OCI-LY3 (cell line): ENCODE data around the gene BLMH.

ENCODE experiments used
- H2AFZ ChIP-seq: fragments of 200-600, 300-600 bp; shearing (Covaris generic); 2 replicates; pipeline ENCODE4 v1.6.0; 2014; ENCODE audit warnings: antibody characterized with exemption, low read depth, low read length
- H3K27ac ChIP-seq: fragments of 200-600, 300-600 bp; sonication (generic); 2 replicates; pipeline ENCODE4 v1.5.1; 2014; ENCODE audit warnings: mild to moderate bottlenecking, low read length, moderate library complexity, mixed read lengths
- H3K27me3 ChIP-seq: fragments of 200-600, 300-600 bp; sonication (generic); 2 replicates; pipeline ENCODE4 v1.6.1; 2014; ENCODE audit warnings: low read depth, low read length, mixed read lengths
- H3K36me3 ChIP-seq: fragments of 200-600, 300-600 bp; sonication (generic); replicated peaks from 2 replicates; pipeline ENCODE3; 2014; ENCODE audit warnings: low read depth, low read length, mixed read lengths
- H3K4me1 ChIP-seq: fragments of 300-600, 200-600 bp; sonication (generic); 2 replicates; pipeline ENCODE4 v1.6.1; 2014; ENCODE audit warnings: low read length, mixed read lengths
- H3K4me2 ChIP-seq: fragments of 200-600, 300-600 bp; sonication (generic); 2 replicates; pipeline ENCODE4 v1.6.1; 2014; ENCODE audit warnings: low read length, mixed read lengths
- H3K4me3 ChIP-seq: fragments of 300-600, 200-600 bp; sonication (generic); 2 replicates; pipeline ENCODE4 v1.5.1; 2014; ENCODE audit warnings: antibody characterized with exemption, mild to moderate bottlenecking, low read length, moderate library complexity
- H3K79me2 ChIP-seq: fragments of 300-600, 200-600 bp; shearing (Covaris generic); 2 replicates; pipeline ENCODE4 v1.6.1; 2014; ENCODE audit warnings: mild to moderate bottlenecking, low read length, mixed read lengths
- H3K9ac ChIP-seq: fragments of 300-600, 200-600 bp; shearing (Covaris generic); 2 replicates; pipeline ENCODE4 v1.6.0; 2014; ENCODE audit warnings: mild to moderate bottlenecking, low read length, moderate library complexity
- H3K9me3 ChIP-seq: fragments of 200-600, 300-600 bp; shearing (Covaris generic); 2 replicates; pipeline ENCODE4 v1.6.1; 2014; ENCODE audit warnings: low read length, mixed read lengths; ENCODE audit not compliant: insufficient read depth
- H4K20me1 ChIP-seq: fragments of 200-600, 300-600 bp; sonication (generic); 2 replicates; pipeline ENCODE4 v1.6.1; 2016; ENCODE audit warnings: low read length, mixed read lengths; ENCODE audit not compliant: insufficient read depth
- CTCF ChIP-seq: fragments of 200-600, 300-600 bp; sonication (generic); IDR thresholded peaks from 2 replicates; pipeline ENCODE4 v1.5.1; 2014; ENCODE audit warnings: antibody characterized with exemption, low read length, low read depth
- EZH2phosphoT487 ChIP-seq: fragments of 200-600 bp; shearing (Covaris generic); IDR thresholded peaks from 2 replicates; pipeline ENCODE4 v1.6.1; 2018; ENCODE audit warnings: antibody characterized with exemption, mixed run types, low read depth

BLMH gene

DNA sequence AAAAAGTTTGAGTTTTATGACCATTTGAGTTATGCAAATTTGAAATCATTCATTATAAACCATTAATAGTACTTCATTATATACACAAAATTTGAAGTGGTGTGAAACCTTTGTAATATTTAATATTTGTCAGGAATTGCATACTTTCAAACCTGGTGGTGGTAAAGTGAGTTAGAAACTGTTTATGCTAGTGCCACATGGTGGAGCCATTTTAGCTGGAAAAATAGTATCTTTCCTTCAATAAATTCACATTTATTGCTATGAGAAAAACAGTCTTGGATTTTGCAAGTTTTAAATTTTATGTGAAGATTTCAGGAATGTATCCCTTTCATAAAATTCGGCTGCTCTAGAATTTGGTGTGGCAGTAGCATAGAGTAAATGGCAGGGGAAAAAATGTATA, 7.3 kb upstream of the BLMH start:
- H3K9me3 ChIP-seq: peaks cover 7% of the 10 kb centered on the region; the same call in 1 of the 2 replicates
- no peak overlapping the region for H3K4me3 ChIP-seq
- H4K20me1 ChIP-seq: no peaks in the 10 kb centered on the region
- no peak overlapping the region for H3K9ac ChIP-seq
- H3K27me3 ChIP-seq: no peaks in the 10 kb centered on the region
- no peak overlapping the region for H3K27ac ChIP-seq
- no peaks in the 10 kb centered on the region for H3K79me2 ChIP-seq
- no peaks in the 10 kb centered on the region for H3K36me3 ChIP-seq
- H2AFZ ChIP-seq: no peak overlapping the region
- peaks cover 4% of the 10 kb centered on the region for H3K4me1 ChIP-seq
- no peak overlapping the region for H3K4me2 ChIP-seq
- TF ChIP-seq EZH2phosphoT487: no peak
- peak; percentile 43 for TF ChIP-seq CTCF

- H3K4me1 ChIP-seq: peaks cover 4% of the 10 kb centered on the region
Observed at GRCh38 chr17:30297715-30298114, 6.0 kb upstream of the BLMH start.

DNA sequence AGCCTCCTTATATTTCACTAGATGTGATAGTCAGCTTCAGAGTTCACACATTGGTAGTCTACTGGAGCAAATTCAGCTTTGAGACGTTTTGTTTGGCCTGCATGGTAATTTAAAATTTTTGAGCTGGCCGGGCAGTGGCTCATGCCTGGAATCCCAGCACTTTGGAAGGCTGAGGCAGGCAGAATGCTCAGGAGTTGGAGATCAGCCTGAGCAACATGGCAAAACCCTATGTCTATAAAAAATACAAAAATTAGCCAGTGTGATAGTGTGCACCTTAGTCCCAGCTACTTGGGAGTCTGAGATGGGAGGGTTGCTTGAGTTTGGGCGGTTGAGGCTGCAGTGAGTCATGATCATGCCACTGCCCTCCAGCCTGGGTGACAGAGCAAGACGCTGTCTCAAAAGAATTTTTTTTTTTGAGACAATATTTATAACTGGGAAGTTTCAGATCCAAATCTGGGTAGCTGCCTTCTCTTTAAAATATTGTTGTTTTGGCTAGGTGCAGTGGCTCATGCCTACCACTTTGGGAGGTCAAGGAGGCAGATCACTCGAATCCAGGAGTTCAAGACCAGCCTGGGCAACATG, 4.8 kb upstream of the BLMH start:
- Histone ChIP-seq H3K27me3 (no peaks in the 10 kb centered on the region), H3K79me2 (peaks cover 1% of the 10 kb centered on the region; the same call in 1 of the 2 replicates), H3K4me3 (no peak overlapping the region), H3K4me2 (no peak overlapping the region), H3K4me1 (peaks cover 9% of the 10 kb centered on the region), H3K9ac (no peak overlapping the region), H3K9me3 (peaks cover 7% of the 10 kb centered on the region; the same call in 1 of the 2 replicates), H4K20me1 (no peaks in the 10 kb centered on the region), H2AFZ (no peak overlapping the region), H3K27ac (no peak overlapping the region), H3K36me3 (no peaks in the 10 kb centered on the region)
- TF ChIP-seq EZH2phosphoT487: no peak
- TF ChIP-seq CTCF: no peak

More at GRCh38 chr17:30297715-30298114, 6.0 kb upstream of the BLMH start:
- Histone ChIP-seq H2AFZ (no peak overlapping the region), H3K4me2 (no peak overlapping the region), H3K36me3 (no peaks in the 10 kb centered on the region), H3K27ac (no peak overlapping the region), H4K20me1 (no peaks in the 10 kb centered on the region), H3K79me2 (no peaks in the 10 kb centered on the region), H3K4me3 (no peak overlapping the region), H3K9me3 (peaks cover 7% of the 10 kb centered on the region; the same call in 1 of the 2 replicates), H3K27me3 (no peaks in the 10 kb centered on the region), H3K9ac (no peak overlapping the region)
- no peak for TF ChIP-seq CTCF
- no peak for TF ChIP-seq EZH2phosphoT487

DNA sequence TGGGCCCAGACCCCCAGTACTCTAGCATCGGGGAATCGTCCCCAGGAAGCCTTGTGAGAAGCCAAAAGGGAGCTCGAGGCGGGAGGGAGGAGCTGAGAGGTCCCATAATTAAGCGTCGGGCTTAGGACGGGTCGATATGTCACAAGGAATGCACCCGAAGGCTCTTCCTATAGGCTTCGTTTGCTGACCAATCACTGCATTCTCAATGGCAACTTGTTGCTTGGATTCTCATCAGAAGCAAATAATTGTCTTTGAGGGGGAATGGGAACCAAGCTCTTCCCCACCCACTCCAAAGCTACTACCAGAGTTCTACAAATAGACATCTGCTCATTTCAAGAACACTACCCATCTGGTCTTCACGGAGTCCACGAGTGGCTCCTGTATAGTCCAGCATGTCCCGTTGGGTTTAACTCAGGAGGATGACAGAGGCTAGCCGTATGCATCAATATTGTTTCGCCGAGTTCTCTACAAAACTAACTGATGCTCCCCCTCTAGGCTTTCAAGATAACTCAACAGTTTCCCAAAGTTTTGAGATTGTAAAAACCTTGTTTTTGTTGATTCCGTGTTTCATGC, 628 bp upstream of the BLMH start:
- no peaks in the 10 kb centered on the region for H3K9me3 ChIP-seq
- H3K9ac ChIP-seq: peak overlapping the region; percentile 83
- H3K4me3 ChIP-seq: peak overlapping the region; percentile 81
- H3K27me3 ChIP-seq: no peaks in the 10 kb centered on the region
- peaks cover 26% of the 10 kb centered on the region for H3K79me2 ChIP-seq
- H3K4me1 ChIP-seq: peaks cover 13% of the 10 kb centered on the region
- H3K36me3 ChIP-seq: peaks cover 10% of the 10 kb centered on the region
- H4K20me1 ChIP-seq: 0 out of 2 replicates have a peak, but pooled peaks cover 4% of the 10 kb centered on the region
- peak overlapping the region; percentile 12; the same call in 1 of the 2 replicates for H3K27ac ChIP-seq
- H3K4me2 ChIP-seq: peak overlapping the region; percentile 67
- TF ChIP-seq CTCF (no peak), EZH2phosphoT487 (no peak)
- peak overlapping the region; percentile 98 for H2AFZ ChIP-seq
